SK-N-SH (cell line): Measurements from ENCODE around the gene FAM120A. TPM values are rescaled to one million over a fixed set of nuclear protein-coding genes. Genes with fewer than 3 reads are reported as not detected.

ENCODE experiments used
- CTCF ChIA-PET: fragments of 300-600, 350-600 bp; formaldehyde crosslinking; extraction: SDS; loops from one replicate; lab custom pipeline; 2021; lab: Yijun Ruan, JAX
- POLR2A ChIA-PET: fragments of 350-600 bp; sonication (Branson Sonifier 250); formaldehyde crosslinking; extraction: SDS; loops from one replicate; lab custom pipeline; 2020; ENCODE audit warnings: antibody characterized with exemption, inconsistent platforms; lab: Yijun Ruan, JAX
- DNase-seq: peaks from one replicate; pipeline ENCODE4 v3.0.0; 2012
- H2AFZ ChIP-seq: fragments of 200-600 bp; sonication (generic); 2 replicates; pipeline ENCODE4 v1.8.1; 2016; ENCODE audit warnings: antibody characterized with exemption, mild to moderate bottlenecking, low read depth
- H3F3A ChIP-seq: fragments of 200-600 bp; sonication (generic); replicated peaks from 2 replicates; pipeline ENCODE3; 2016; ENCODE audit warnings: antibody characterized with exemption, mild to moderate bottlenecking; ENCODE audit not compliant: insufficient read depth
- H3K27ac ChIP-seq, 2 experiments: fragments of 200-500 bp in 1 of 2; fragments of 200-600 bp in 1 of 2; sonication (Bioruptor generic) in 1 of 2; sonication (generic), shearing (Covaris generic) in 1 of 2; 2 replicates each; pipeline versions ENCODE4 v1.5.1 to v1.6.1; 2014 to 2016; ENCODE audit warnings: low read depth in 2 of 2, inconsistent platforms in 1 of 2, low read length in 1 of 2, mild to moderate bottlenecking in 1 of 2, mixed read lengths in 1 of 2
- H3K27me3 ChIP-seq: fragments of 200-600 bp; sonication (generic), shearing (Covaris generic); 2 replicates; pipeline ENCODE4 v1.6.1; 2016; ENCODE audit warnings: mixed run types; ENCODE audit not compliant: insufficient read depth
- H3K36me3 ChIP-seq, 2 experiments: fragments of 200-500 bp in 1 of 2; fragments of 200-600 bp in 1 of 2; sonication (Bioruptor generic) in 1 of 2; sonication (generic) in 1 of 2; replicated peaks in 1 of 2; 2 replicates each; pipeline versions ENCODE3 to v1.5.1; 2014 to 2016; ENCODE audit warnings: low read length in 1 of 2, mild to moderate bottlenecking in 1 of 2; ENCODE audit not compliant: insufficient read depth in 2 of 2, control insufficient read depth in 1 of 2
- H3K4me1 ChIP-seq, 2 experiments: fragments of 200-500 bp in 1 of 2; fragments of 200-600 bp in 1 of 2; sonication (Bioruptor generic) in 1 of 2; sonication (generic), shearing (Covaris generic) in 1 of 2; 2 replicates each; pipeline versions ENCODE4 v1.5.1 to v1.6.1; 2014 to 2016; ENCODE audit warnings: low read depth in 1 of 2, low read length in 1 of 2, mixed run types in 1 of 2; ENCODE audit not compliant: insufficient read depth in 2 of 2, control insufficient read depth in 1 of 2
- H3K4me2 ChIP-seq: fragments of 200-600 bp; sonication (generic), shearing (Covaris generic); 2 replicates; pipeline ENCODE4 v1.6.1; 2017; ENCODE audit warnings: mixed run types
- H3K4me3 ChIP-seq, 2 experiments: fragments of 200-500 bp in 1 of 2; fragments of 200-600 bp in 1 of 2; sonication (Bioruptor generic) in 1 of 2; sonication (generic), shearing (Covaris generic) in 1 of 2; 2 replicates each; pipeline versions ENCODE4 v1.5.1 to v1.8.1; 2014 to 2016; ENCODE audit warnings: low read depth in 2 of 2, inconsistent platforms in 1 of 2, low read length in 1 of 2, mild to moderate bottlenecking in 1 of 2, mixed read lengths in 1 of 2, moderate library complexity in 1 of 2
- H3K79me2 ChIP-seq: fragments of 200-600 bp; sonication (generic); 2 replicates; pipeline ENCODE4 v1.8.1; 2017; ENCODE audit warnings: mild to moderate bottlenecking; ENCODE audit not compliant: insufficient read depth
- H3K9ac ChIP-seq: fragments of 200-600 bp; sonication (generic); 2 replicates; pipeline ENCODE4 v1.6.1; 2017; ENCODE audit warnings: mixed run types
- H3K9me2 ChIP-seq: fragments of 200-600 bp; sonication (generic); 2 replicates; pipeline ENCODE4 v1.6.1; 2017; ENCODE audit warnings: mixed run types
- H3K9me3 ChIP-seq: fragments of 200-600 bp; sonication (generic); 2 replicates; pipeline ENCODE4 v1.6.1; 2017; ENCODE audit warnings: mixed run types, mild to moderate bottlenecking, moderate library complexity
- H4K20me1 ChIP-seq: fragments of 200-600 bp; sonication (generic); 2 replicates; pipeline ENCODE4 v1.6.1; 2017; ENCODE audit warnings: mild to moderate bottlenecking, mixed run types; ENCODE audit not compliant: insufficient read depth
- CHD2 ChIP-seq: fragments of 150-350 bp; IDR thresholded peaks from 2 replicates; pipeline ENCODE4 v1.6.1; 2018; ENCODE audit warnings: low read length; ENCODE audit not compliant: partially characterized antibody
- FOSL2 ChIP-seq: IDR thresholded peaks from 2 replicates; pipeline ENCODE4 v1.4.0; 2012; ENCODE audit warnings: low read depth, mild to moderate bottlenecking, moderate library complexity, borderline replicate concordance
- JUND ChIP-seq: IDR thresholded peaks from 2 replicates; pipeline ENCODE4 v1.4.0; 2012
- RAD21 ChIP-seq: IDR thresholded peaks from 2 replicates; pipeline ENCODE4 v1.6.1; 2012; ENCODE audit warnings: mild to moderate bottlenecking, low read length
- RXRA ChIP-seq: IDR thresholded peaks from 2 replicates; pipeline ENCODE4 v1.4.0; 2012; ENCODE audit warnings: low read depth, mild to moderate bottlenecking, borderline replicate concordance
- SMC3 ChIP-seq: IDR thresholded peaks from 2 replicates; pipeline ENCODE4 v1.6.1; 2012; ENCODE audit warnings: low read depth, low read length, improper control_type of control experiment
- TAF1 ChIP-seq: IDR thresholded peaks from 2 replicates; pipeline ENCODE4 v1.6.1; 2012; ENCODE audit warnings: low read depth, mild to moderate bottlenecking, low read length, moderate library complexity, borderline replicate concordance
- TCF12 ChIP-seq: IDR thresholded peaks from 2 replicates; pipeline ENCODE4 v1.4.0; 2012
- WGBS: methylation state at CpG from one replicate; pipeline ENCODE4 v1.1.6; 2017; ENCODE audit warnings: low lambda C conversion rate; 5-methylcytosine and 5-hydroxymethylcytosine counted together
- polyA plus RNA-seq, 3 experiments: library from polyadenylated mRNA; depleted of rRNA; stranded (reverse); fragments of >200 nt; gene quantifications; 2 replicates each; pipeline ENCODE4 v1.2.3, GENCODE V29; 2012
- TF ChIP-seq, protein P1 (sequence below): fragments of 150-350 bp; IDR thresholded peaks from 2 replicates; pipeline ENCODE4 v1.6.1; 2016; ENCODE audit warnings: mild to moderate bottlenecking, low read depth, low read length
- TF ChIP-seq, protein P2 (sequence below): IDR thresholded peaks from 2 replicates; pipeline ENCODE4; 2012
- TF ChIP-seq, protein P3 (sequence below): IDR thresholded peaks from 2 replicates; pipeline ENCODE4 v1.4.0; 2012; ENCODE audit warnings: low read depth, borderline replicate concordance

The FAM120A gene
- polyA plus RNA-seq, 1 of the 3 experiments (the other 2 are of a cell fraction): 58.6 TPM

DNA sequence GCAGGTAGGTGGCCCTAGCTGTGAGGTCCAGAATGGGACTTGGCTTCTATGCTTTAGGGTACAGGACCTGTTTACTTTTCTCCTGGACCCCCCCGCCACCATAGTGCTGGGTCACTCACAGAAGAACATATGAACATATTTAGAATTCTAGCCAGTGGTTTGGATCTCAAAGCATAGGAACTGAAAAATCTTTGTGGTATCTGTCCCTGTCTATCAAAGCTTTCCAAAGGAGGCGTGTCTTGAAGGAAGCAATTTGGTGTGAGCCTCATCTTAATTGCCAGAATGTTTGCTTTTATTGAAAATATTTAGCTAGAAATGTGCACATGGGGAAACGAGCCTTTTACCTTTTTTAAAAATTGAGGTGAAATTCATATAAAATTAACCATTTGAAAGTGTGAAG, 131.1 kb downstream of the FAM120A start:
- WGBS: 90% methylated on average over 3 of the region's 3 CpGs
- POLR2A ChIA-PET: no interaction called here
- CTCF ChIA-PET: interaction anchor here (0.7 to 1.5 kb wide), 3 partner anchors 10 to 38 kb away, joined by 3 to 5 read pairs (median 3); no protein-coding TSS in a partner anchor

DNA sequence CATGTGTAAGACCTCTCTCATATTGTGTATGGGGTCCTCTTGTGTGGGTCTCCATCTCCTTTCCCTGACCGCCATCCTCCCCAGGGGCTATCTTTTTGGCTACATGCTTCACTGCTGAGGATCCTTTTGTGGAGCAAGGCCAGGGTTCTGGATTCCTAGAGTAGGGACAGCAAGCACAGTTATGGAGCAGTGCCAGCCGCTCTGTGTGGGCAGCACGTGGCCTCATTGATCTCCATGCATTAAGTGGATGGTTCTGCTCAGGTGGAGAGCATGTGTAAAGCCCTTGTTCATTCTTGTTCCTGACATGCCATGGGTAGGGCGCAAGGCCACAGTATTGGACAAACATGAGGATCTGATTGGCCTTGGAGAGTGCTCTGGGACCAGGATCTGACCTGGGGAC, 133.8 kb downstream of the FAM120A start:
- 85% methylated on average over 3 of the region's 4 CpGs for WGBS
- Histone ChIP-seq H3F3A (no peaks in the 10 kb centered on the region), H3K79me2 (peaks cover 86% of the 10 kb centered on the region), H2AFZ (no peak overlapping the region), H3K4me3 (no peak overlapping the region), H3K27ac (no peak overlapping the region), H3K27me3 (no peaks in the 10 kb centered on the region), H4K20me1 (peaks cover 67% of the 10 kb centered on the region), H3K4me2 (no peak overlapping the region), H3K9me3 (0 out of 2 replicates have a peak, but pooled peaks cover 5% of the 10 kb centered on the region), H3K36me3 (no peaks in the 10 kb centered on the region), H3K4me1 (peaks cover 0 to 26% of the 10 kb centered on the region in 2 experiments; a peak in 1 of 4 replicates), H3K9me2 (no peaks in the 10 kb centered on the region), H3K9ac (no peak overlapping the region)
- POLR2A ChIA-PET: no interaction called here
- DNase-seq: no peak
- TF ChIP-seq CHD2: no peak
- TF ChIP-seq RAD21: no peak
- no peak for TF ChIP-seq JUND
- TF ChIP-seq, protein P1, sequence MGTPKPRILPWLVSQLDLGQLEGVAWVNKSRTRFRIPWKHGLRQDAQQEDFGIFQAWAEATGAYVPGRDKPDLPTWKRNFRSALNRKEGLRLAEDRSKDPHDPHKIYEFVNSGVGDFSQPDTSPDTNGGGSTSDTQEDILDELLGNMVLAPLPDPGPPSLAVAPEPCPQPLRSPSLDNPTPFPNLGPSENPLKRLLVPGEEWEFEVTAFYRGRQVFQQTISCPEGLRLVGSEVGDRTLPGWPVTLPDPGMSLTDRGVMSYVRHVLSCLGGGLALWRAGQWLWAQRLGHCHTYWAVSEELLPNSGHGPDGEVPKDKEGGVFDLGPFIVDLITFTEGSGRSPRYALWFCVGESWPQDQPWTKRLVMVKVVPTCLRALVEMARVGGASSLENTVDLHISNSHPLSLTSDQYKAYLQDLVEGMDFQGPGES: no peak
- no peak for TF ChIP-seq FOSL2
- no peak for TF ChIP-seq SMC3
- no peak for TF ChIP-seq TAF1
- no peak for TF ChIP-seq TCF12
- CTCF ChIA-PET: no interaction called here

More for the DNA sequence above, 131.1 kb downstream of the FAM120A start:
- TF ChIP-seq, protein P2, sequence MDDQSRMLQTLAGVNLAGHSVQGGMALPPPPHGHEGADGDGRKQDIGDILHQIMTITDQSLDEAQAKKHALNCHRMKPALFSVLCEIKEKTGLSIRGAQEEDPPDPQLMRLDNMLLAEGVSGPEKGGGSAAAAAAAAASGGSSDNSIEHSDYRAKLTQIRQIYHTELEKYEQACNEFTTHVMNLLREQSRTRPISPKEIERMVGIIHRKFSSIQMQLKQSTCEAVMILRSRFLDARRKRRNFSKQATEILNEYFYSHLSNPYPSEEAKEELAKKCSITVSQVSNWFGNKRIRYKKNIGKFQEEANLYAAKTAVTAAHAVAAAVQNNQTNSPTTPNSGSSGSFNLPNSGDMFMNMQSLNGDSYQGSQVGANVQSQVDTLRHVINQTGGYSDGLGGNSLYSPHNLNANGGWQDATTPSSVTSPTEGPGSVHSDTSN: no peak
- TF ChIP-seq RXRA: no peak
- TF ChIP-seq, protein P3, sequence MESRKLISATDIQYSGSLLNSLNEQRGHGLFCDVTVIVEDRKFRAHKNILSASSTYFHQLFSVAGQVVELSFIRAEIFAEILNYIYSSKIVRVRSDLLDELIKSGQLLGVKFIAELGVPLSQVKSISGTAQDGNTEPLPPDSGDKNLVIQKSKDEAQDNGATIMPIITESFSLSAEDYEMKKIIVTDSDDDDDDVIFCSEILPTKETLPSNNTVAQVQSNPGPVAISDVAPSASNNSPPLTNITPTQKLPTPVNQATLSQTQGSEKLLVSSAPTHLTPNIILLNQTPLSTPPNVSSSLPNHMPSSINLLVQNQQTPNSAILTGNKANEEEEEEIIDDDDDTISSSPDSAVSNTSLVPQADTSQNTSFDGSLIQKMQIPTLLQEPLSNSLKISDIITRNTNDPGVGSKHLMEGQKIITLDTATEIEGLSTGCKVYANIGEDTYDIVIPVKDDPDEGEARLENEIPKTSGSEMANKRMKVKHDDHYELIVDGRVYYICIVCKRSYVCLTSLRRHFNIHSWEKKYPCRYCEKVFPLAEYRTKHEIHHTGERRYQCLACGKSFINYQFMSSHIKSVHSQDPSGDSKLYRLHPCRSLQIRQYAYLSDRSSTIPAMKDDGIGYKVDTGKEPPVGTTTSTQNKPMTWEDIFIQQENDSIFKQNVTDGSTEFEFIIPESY: no peak
- Histone ChIP-seq H3K27me3 (no peaks in the 10 kb centered on the region), H4K20me1 (peaks cover 41% of the 10 kb centered on the region; the same call in 1 of the 2 replicates), H2AFZ (no peak overlapping the region), H3K4me3 (no peak overlapping the region), H3F3A (no peaks in the 10 kb centered on the region), H3K9ac (no peak overlapping the region), H3K9me2 (no peaks in the 10 kb centered on the region), H3K4me2 (no peak overlapping the region), H3K4me1 (peaks cover 0 to 18% of the 10 kb centered on the region in 2 experiments; a peak in 2 of 4 replicates), H3K79me2 (peaks cover 91% of the 10 kb centered on the region), H3K27ac (no peak overlapping the region), H3K9me3 (0 out of 2 replicates have a peak, but pooled peaks cover 5% of the 10 kb centered on the region), H3K36me3 (no peaks in the 10 kb centered on the region)
- no peak for DNase-seq
